Mesodermal cell (in vitro differentiated cells): Measurements from ENCODE around the gene PDE10A.
"Not testable (repeated sequence)": the region's sequence is repeated elsewhere in the genome, so short reads cannot be mapped to it uniquely, and the experiment has no call there.

Experiments used
- H3K27ac ChIP-seq: 2 replicates; pipeline ENCODE4 v1.7.0; 2013; ENCODE audit warnings: mild to moderate bottlenecking, low read depth, low read length, moderate library complexity; ENCODE audit not compliant: severe bottlenecking
- H3K36me3 ChIP-seq: 2 replicates; pipeline ENCODE4 v1.7.1; 2013; ENCODE audit warnings: mild to moderate bottlenecking, low read length, moderate library complexity; ENCODE audit not compliant: control insufficient read depth, insufficient read depth
- H3K4me1 ChIP-seq: one replicate; pipeline ENCODE4 v1.7.1; 2013; ENCODE audit warnings: mild to moderate bottlenecking, low read length; ENCODE audit not compliant: insufficient read depth, control insufficient read depth, poor library complexity, severe bottlenecking
- H3K4me3 ChIP-seq: 2 replicates; pipeline ENCODE4 v1.7.0; 2013; ENCODE audit warnings: low read length, control low read depth, mild to moderate bottlenecking; ENCODE audit not compliant: insufficient read depth, poor library complexity, severe bottlenecking; ENCODE audit errors: extremely low read depth
- H3K9me3 ChIP-seq: 2 replicates; pipeline ENCODE4 v1.7.1; 2013; ENCODE audit warnings: mild to moderate bottlenecking, low read length, moderate library complexity; ENCODE audit not compliant: control insufficient read depth
- WGBS, 2 experiments: methylation state at CpG; one replicate each; pipeline ENCODE4 v1.1.5; 2013; ENCODE audit warnings: missing lambda C conversion rate in 2 of 2; ENCODE audit not compliant: insufficient coverage in 2 of 2; 5-methylcytosine and 5-hydroxymethylcytosine counted together

The PDE10A gene

GRCh38 chr6:165605182-165605875 is 57.7 kb downstream of the PDE10A start:
- H3K27ac ChIP-seq: no peak overlapping the region
- no peaks in the 10 kb centered on the region for H3K9me3 ChIP-seq
- no peaks in the 10 kb centered on the region for H3K36me3 ChIP-seq
- H3K4me1 ChIP-seq: no peaks in the 10 kb centered on the region
- no peak overlapping the region for H3K4me3 ChIP-seq
- WGBS, 2 experiments: 70 to 79% methylated on average over 6 to 10 of the region's 10 CpGs

GRCh38 chr6:165602291-165602690 is 60.8 kb downstream of the PDE10A start:
- 85 to 95% methylated on average over 4 to 5 of the region's 6 CpGs for WGBS, 2 experiments
- Histone ChIP-seq H3K27ac (no peak overlapping the region), H3K4me3 (no peak overlapping the region), H3K4me1 (no peaks in the 10 kb centered on the region), H3K9me3 (no peaks in the 10 kb centered on the region), H3K36me3 (no peaks in the 10 kb centered on the region)

GRCh38 chr6:165600606-165601005 is 62.4 kb downstream of the PDE10A start:
- H3K36me3 ChIP-seq: no peaks in the 10 kb centered on the region
- H3K4me3 ChIP-seq: no peak overlapping the region
- WGBS, 2 experiments: 50% methylated on average over 2 of the region's 4 CpGs
- H3K27ac ChIP-seq: no peak overlapping the region
- no peaks in the 10 kb centered on the region for H3K9me3 ChIP-seq
- H3K4me1 ChIP-seq: no peaks in the 10 kb centered on the region

GRCh38 chr6:165599596-165600487 is 63.2 kb downstream of the PDE10A start:
- Histone ChIP-seq H3K4me1 (no peaks in the 10 kb centered on the region), H3K9me3 (no peaks in the 10 kb centered on the region), H3K4me3 (no peak overlapping the region), H3K36me3 (no peaks in the 10 kb centered on the region), H3K27ac (no peak overlapping the region)
- 91 to 95% methylated on average over 17 to 19 of the region's 21 CpGs for WGBS, 2 experiments

- Histone ChIP-seq H3K36me3 (no peaks in the 10 kb centered on the region), H3K27ac (no peak overlapping the region), H3K4me1 (no peaks in the 10 kb centered on the region), H3K4me3 (no peak overlapping the region), H3K9me3 (no peaks in the 10 kb centered on the region)
- WGBS, 2 experiments: 82 to 94% methylated on average over 3 of the region's 3 CpGs
Measured at GRCh38 chr6:165599121-165599520, 63.9 kb downstream of the PDE10A start.

- no peak overlapping the region for H3K27ac ChIP-seq
- WGBS, 2 experiments: 100% methylated on average over 1 of the region's 3 CpGs; no CpG with 5 or more reads in 1 of the 2 experiments
- H3K36me3 ChIP-seq: no peaks in the 10 kb centered on the region
- no peak overlapping the region for H3K4me3 ChIP-seq
- H3K9me3 ChIP-seq: no peaks in the 10 kb centered on the region
- no peaks in the 10 kb centered on the region for H3K4me1 ChIP-seq
Measured at GRCh38 chr6:165597821-165598220, 65.2 kb downstream of the PDE10A start.

- Histone ChIP-seq H3K36me3 (no peaks in the 10 kb centered on the region), H3K4me3 (no peak overlapping the region), H3K9me3 (no peaks in the 10 kb centered on the region), H3K27ac (no peak overlapping the region), H3K4me1 (no peaks in the 10 kb centered on the region)
- WGBS, 2 experiments: 97 to 98% methylated on average over 3 of the region's 7 CpGs
Measured at GRCh38 chr6:165594584-165595333, 68.3 kb downstream of the PDE10A start.

GRCh38 chr6:165592947-165593346 is 70.1 kb downstream of the PDE10A start:
- WGBS, 2 experiments: 100% methylated on average over 1 of the region's 4 CpGs; no CpG with 5 or more reads in 1 of the 2 experiments
- not testable (repeated sequence) for H3K9me3 ChIP-seq, H3K27ac ChIP-seq, H3K36me3 ChIP-seq, H3K4me1 ChIP-seq, H3K4me3 ChIP-seq

- no peak overlapping the region for H3K4me3 ChIP-seq
- no peaks in the 10 kb centered on the region for H3K4me1 ChIP-seq
- H3K9me3 ChIP-seq: peaks cover 7% of the 10 kb centered on the region
- no peak overlapping the region for H3K27ac ChIP-seq
- no peaks in the 10 kb centered on the region for H3K36me3 ChIP-seq
- 91% methylated on average over 1 of the region's 1 CpG; no CpG with 5 or more reads in 1 of the 2 experiments for WGBS, 2 experiments
Measured at GRCh38 chr6:165588515-165588914, 74.5 kb downstream of the PDE10A start.

- Histone ChIP-seq H3K4me1 (no peaks in the 10 kb centered on the region), H3K9me3 (peaks cover 7% of the 10 kb centered on the region), H3K4me3 (no peak overlapping the region), H3K27ac (no peak overlapping the region), H3K36me3 (no peaks in the 10 kb centered on the region)
- 89 to 94% methylated on average over 4 to 5 of the region's 5 CpGs for WGBS, 2 experiments
Measured at GRCh38 chr6:165587206-165587605, 75.8 kb downstream of the PDE10A start.
